Measurements from ENCODE around the gene IGFBP4.

- TF ChIP-seq EP300 (IDR thresholded peaks at IDR 0.05; ENCODE audit: borderline replicate concordance in 1 of 2, control insufficient read depth in 1 of 2, low read depth in 2 of 2, low read length in 2 of 2) (no peak), CEBPB (IDR thresholded peaks at IDR 0.05; ENCODE audit: borderline replicate concordance in 1 of 2, low read depth in 2 of 2, low read length in 2 of 2) (no peak), EGR1 (IDR thresholded peaks at IDR 0.05; ENCODE audit: borderline replicate concordance in 1 of 2, low read depth in 2 of 2, low read length in 2 of 2) (no peak), HDAC6 (IDR thresholded peaks at IDR 0.05; ENCODE audit: unreplicated experiment) (no peak), GABPA (IDR thresholded peaks at IDR 0.05; ENCODE audit: low read depth) (no peak)
Measured at GRCh38 chr17:40496170-40496569, 52.9 kb downstream of the IGFBP4 start.
